ENCODE measurements around the gene NUP160.
"Not testable (repeated sequence)": the region's sequence is repeated elsewhere in the genome, so short reads cannot be mapped to it uniquely, and the experiment has no call there.

NUP160 gene

DNA sequence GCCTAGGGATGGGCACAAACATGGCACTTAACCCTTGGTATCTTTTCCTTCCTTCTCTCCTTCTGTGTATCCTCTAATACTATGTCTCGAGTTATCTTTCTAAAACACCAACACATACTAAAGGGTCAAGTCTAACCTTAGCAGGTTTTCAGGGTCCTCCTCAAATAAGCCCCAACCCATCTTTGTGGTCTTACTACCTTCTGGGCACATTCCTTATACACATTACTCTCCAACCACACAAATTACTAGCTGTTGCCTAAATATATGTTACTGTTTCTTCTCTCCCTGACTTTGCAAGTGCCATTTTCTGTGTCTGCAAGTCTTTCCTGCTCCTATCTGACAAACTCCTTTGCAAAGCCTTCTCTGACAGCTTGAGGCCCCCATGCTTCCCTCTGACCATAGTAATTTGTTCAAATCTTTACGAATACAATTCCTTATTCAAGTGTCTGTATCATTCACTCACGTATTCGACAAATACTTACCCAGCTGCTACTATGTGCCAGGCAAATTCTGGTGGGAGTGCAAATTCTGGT is 15.8 kb upstream of the NUP160 start:
- DNase-seq (ENCODE audit: low read depth): no peak

DNA sequence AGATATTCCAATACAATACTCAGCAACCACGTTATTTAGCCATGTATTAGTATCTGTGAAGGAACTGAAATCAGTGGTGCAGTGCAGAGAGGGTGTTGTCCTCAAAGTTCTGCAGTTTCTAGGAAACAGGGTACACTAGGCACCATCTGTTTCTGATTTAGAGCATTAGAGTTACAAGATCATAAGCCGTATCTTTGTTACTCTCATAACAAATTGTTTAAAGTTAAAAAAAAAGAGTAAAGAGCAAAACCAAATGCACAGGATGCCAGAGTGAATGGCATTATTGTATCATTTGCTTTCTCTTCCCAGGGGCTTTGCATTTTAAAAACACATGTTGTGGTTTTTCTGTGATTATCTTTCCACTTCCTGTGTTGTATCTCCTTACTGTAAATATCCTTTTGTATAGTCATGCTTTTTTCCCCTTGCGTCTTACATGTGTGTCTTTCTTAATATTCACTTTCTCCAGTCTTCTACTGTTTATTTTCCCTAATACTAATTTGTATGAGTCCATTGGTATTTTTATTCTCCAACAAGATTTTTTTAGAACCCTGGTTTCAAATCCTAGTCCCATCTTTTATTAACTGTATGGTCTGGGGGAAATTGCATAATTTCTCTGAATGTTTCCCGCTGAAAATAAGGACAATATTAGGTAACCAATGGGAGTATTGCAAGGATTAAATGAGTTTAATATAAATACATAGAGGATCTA is 15.2 kb upstream of the NUP160 start:
- no peak for DNase-seq (ENCODE audit: low read depth)

DNA sequence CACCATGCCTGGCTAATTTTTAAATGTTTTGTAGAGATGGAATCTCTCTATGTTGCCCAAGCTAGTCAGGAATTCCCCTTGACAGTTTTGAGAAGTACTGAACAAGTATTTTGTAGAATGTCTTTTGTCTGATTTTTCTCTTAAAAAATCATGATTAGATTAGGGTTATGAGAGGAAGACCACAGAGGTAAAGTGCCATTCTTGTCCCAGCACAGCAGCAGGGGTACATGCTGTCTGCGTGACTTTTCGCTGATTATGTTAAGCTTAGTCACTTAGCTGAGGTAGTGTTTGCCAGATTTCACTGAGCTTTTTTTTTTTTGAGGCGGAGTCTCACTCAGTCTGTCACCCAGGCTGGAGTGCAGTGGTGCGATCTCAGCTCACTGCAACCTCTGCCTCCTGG is 13.6 kb upstream of the NUP160 start:
- no peak for DNase-seq (ENCODE audit: low read depth)

DNA sequence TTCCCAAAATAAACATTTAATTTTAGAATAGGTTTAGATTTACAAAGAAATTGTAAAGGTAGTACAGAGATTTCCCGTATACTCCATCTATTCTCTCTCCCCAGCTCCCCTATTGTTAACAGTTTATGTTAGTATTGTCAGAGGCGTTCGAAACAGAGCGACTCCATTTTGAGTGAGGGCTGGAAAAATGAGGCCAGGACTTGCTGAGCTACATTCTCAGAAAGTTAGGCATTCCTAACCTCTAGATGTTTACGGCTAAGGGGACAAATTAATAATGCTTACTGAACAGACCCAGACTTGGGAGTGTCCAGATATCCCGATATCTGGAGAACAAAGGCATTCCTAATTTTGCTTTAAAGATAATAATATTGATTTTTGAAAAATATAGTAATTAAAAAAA is 12.4 kb upstream of the NUP160 start:
- no peak for DNase-seq (ENCODE audit: low read depth)

DNA sequence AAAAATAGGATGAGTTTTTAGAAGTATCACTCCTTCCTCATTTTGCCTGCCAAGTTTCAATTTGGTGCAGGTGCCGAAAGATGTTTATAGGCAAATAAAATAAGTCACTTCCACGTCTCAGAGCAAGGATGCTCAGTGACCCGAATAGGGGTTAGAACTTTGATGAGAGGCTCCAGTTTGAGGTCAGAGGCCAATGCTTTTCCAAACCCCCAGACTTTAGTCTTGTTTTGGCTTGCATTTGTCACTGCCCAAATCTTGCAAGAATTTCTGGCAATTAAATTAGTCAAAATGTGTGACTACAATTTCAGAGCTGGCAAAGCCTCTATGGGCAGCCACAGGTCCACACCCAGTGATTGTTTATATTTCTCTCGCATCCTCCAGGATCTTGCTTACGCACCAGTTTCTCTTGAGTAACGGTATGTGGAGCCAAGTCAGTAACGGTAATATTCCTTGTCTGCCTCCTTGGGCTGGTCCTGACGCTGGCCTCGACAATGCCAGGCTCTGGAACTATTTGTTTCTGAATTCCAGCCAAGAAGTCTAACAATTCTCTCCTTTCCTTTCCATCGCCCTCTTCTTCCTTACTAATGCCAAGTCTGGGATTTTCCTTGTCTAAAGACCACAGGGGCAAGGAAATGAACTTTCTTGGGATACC is 9.9 kb upstream of the NUP160 start:
- DNase-seq (ENCODE audit: low read depth): no peak

DNA sequence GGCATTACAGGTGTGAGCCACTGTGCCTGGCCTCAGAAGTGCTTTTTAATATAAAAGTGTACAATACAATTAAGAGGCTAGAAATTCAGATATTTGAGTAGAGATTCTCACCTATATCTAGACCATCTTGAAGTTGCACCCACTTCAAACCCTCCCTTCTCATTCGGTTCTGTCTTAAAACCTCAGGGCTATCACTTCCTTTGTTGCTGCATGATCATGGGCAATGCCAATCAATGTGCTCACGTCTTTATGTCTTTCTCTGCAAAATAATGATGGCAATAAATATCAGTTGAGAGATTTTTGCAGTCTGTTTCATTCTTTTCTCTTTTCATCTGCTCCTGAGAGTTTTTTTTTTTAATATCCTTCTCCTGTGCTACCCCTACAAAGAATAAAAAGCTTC is 9.3 kb upstream of the NUP160 start:
- DNase-seq (ENCODE audit: low read depth): no peak

DNA sequence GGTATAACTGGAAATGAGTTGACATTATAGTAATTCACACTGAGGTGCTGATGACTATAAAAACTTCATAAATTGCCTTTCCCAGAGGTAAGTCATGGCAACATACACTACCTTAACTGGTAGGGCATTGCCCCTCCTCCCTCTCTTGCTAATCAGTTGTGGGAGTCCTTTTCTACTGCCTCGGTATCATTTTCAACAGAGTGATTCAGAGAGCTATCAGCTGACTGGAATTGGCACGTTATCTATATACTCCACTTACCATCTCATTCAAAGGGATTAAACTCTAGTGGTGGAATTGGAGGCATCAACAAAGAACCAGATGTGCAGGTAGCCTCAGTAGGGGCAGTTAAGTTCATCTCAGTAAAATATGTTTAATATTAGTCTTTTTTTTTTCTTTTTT is 8.0 kb upstream of the NUP160 start:
- DNase-seq (ENCODE audit: low read depth): no peak

DNA sequence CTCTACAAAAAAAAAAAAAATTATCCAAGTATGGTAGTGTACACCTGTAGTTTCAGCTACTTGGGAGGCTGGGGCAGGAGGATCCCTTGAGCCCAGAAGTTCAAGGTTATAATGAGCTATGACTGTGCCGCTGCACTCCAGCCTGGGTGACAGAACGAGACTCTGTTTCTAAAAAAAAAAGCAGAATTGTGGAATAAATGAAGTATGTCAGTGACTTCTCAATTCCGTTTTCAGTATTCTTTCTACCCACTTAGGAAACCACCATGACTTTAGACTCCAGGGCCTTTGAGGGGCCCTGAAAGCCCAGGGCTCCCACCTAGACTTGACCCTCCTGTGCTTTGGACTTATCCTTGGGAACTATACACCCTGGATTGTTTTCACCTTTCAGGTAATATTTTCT is 6.5 kb upstream of the NUP160 start:
- DNase-seq (ENCODE audit: low read depth): no peak

DNA sequence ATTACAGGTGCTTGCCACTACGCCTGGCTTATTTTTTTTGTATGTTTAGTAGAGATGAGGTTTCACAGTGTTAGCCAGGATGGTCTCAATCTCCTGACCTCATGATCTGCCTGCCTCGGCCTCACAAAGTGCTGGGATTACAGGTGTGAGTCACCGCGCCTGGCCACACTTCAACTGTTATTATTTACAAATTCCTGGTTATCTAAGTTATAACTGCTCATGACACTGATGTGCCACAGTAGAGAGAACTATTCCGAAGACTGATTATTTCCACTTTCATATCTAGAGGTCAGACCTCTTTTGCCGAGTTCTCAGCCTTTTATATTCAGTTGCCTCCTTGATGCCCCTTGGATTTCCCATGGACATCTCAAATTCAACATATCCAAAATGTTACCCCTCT is 3.9 kb upstream of the NUP160 start:
- no peak for DNase-seq (ENCODE audit: low read depth)

DNA sequence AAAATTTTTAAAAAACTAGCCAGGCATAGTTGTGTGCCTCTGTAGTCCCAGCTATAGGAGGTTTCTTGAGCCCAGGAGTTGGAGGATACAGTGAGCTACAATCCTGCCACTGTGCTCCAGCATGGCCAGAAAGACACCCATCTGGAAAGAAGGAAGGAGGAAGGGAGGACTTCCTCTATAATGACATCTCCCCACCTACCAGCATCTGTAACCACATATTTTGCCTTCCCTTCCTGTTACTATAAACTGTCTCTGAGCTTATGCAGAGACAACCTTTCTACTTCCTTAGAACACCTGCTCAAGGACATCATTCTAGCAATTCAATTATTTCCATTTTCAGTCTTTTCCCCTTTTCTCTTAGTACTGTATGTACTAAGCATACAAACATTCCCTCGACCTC is 2.2 kb upstream of the NUP160 start:
- no peak for DNase-seq (ENCODE audit: low read depth)

DNA sequence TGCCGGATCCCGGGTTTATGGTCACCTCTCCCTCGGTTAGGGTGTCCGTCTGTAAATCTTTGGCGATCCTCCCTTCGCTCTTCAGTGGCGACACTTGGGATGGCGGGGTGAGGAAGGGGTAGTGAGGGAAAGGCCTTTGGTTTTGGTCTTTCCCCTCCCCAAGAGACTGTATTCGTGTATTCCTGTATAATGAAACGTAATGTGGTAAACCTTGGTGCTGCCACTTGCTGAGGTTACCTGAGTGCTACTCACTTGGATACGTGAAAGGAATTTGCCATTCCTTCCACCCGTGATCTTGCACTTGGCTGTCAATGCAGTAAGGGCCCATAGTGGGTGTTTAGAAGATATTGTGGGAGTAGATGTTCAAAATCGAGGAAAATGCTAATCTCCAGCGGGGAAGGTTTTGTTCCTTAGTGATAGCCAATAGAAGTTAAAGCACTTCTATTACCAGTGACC is 578 bp upstream of the NUP160 start:
- no peak for DNase-seq (ENCODE audit: low read depth)

DNA sequence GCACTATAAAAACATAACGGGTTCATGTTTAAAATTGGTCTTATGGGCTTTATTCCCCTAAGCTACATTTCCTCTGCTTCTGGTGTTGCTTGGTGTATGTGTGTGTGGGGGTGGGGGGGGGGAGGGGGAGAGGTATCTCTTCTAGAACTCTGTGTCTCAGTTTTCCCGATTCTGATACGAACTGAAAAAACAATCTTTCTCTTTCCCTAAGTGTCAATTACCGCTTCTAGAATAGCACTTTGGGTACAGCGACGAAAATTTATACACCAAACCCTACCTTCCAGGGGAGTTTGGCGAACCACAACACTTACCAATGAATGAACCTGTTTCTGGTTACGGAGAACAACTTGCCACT is 636 bp downstream of the NUP160 start:
- no peak for DNase-seq (ENCODE audit: low read depth)

DNA sequence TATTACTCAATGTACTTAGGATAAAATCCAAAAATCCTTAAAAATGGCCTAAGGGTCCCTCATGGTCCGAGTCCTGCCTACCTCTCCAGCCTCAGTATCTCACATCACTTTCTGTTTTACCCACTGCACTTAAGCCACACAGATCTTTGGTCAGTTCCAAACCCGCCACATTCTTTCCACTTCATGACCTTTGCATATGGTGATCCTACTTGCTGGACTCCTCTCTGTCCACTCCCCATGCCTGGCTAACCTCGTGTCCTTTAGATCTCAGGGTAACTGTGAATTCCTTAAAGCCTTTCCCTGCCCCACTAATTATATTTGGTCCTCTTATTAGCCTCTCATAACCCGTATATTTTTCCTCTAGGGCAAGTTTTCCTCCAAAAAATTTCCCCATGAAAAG is 1.2 kb downstream of the NUP160 start:
- no peak for DNase-seq (ENCODE audit: low read depth)

DNA sequence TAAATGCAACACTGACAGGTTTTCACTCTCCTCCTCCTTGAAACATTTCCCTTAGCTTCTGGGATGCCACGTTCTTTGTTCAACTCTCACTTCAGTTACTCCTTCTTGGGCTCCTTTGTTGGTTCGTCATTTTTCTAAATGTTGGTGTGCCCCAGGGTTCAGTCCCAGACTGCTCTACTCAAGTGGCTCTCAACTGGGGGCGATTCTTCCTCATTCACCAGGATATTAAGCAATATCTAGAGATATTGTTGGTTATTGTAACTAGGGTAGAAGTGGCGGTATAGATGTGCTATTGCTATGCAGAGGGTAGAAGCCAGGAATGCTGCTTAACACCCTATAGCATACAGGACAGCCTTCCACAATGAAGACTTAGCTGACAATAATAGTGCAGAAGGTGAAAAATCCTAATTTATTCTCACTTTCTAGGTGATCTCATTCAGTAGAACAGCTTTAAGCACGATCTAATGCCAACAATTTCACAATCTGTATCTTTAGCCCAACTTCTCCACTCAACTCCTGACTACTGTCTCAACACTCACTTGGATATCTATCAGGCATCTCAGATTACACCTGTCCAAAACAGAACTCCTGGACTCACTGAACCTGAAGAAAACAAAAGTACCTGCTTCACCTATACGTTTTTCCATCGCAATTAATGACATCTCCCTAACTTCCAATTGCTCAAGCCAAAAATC is 4.6 kb downstream of the NUP160 start:
- DNase-seq (ENCODE audit: low read depth): no peak

DNA sequence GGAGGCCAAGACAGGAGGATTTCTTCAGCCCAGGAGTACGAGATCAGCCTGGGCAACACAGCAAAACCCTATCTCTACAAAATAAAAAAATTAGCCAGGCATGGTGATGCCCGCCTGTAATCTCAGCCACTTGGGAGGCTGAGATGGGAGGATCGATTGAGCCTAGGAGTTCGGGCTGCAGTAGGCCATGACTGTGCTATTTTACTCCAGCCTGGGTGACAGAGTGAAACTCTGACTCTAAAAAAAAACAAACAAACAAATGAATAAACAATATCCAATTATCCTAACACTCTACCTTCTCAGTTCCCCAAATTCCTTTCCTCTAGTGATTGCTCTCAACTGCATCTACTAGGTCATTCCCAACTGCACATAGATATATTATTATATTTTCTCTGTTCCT is 5.4 kb downstream of the NUP160 start:
- DNase-seq (ENCODE audit: low read depth): no peak

DNA sequence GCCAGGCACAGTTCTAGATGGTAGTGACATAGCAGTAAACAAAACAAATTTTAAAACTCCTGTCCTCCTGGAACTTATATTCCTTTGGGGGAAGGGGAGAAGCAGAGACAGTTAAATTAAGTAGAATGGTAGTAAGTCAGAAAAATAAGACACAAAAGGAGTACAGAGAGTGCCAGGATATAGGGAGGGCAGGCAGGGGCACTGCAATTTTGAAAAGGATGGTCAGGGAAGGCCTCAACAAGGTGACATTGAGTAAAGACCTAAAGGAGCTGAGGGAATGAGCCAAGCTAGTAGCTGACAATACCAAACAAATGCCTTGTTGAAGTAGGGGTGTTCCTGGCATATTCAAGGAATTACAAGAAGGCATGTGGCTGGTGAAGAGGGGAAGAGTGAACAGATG is 10.2 kb downstream of the NUP160 start:
- DNase-seq (ENCODE audit: low read depth): no peak

DNA sequence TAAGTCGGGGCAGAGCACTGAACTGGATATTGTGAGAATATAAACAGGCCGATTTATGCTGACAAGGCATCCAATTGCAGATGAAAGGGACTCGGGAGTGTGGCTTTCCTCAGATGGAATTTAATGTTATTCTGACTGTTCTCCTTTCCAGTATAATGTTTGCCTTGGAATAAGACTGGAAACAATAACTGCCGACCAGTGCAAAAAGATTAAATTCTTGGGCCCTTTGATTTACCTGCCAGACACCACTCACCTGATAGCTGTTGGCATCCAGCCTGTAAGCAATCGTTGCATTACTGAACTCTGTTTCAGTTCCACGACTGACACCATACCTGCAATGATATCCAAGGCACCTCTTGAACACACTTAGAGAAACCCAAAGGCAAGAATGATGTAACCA is 10.9 kb downstream of the NUP160 start:
- no peak for DNase-seq (ENCODE audit: low read depth)

DNA sequence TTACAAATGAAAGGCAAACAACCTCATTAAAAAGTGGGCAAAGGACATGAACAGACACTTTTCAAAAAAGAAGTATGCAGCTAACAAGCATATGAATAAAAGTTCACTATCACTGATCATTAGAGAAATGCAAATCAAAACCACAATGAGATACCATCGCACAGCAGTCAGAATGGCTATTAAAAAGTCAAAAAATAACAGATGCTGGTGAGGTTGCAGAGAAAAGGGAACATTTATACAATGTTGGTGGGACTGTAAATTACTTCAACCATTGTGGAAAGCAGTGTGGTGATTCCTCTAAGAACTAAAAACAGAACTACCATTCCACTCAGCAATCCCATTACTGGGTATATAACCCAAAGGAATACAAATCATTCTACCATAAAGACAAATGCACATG is 18.1 kb downstream of the NUP160 start:
- DNase-seq (ENCODE audit: low read depth): not testable (repeated sequence)

DNA sequence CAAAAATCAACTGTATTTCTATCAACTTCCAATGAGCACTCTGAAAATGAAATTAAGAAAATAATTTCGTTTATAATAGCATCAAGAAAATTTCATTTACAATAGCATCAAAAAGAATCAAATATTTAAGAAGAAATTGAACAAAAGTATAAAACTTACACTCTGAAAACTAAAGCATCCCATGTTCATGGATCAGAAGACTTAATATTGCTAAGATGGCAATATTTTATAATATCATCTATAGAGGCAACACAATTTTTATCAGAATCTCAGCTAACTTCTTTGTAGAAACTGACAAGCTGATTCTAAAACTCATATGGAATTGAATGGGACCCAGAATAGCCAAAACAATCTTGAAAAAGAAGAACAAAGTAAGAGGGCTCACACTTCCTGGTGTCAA is 19.9 kb downstream of the NUP160 start:
- no peak for DNase-seq (ENCODE audit: low read depth)

DNA sequence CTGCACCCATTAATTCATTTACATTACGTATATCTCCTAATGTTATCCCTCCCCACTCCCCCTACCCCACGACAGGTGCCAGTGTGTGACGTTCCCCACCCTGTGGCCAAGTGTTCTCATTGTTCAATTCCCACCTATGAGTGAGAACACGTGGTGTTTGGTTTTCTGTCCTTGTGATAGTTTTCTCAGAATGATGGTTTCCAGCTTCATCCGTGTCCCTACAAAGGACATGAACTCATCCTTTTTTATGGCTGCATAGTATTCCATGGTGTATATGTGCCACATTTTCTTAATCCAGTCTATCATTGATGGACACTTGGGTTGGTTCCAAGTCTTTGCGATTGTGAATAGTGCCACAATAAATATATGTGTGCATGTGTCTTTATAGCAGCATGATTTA is 25.5 kb downstream of the NUP160 start:
- DNase-seq (ENCODE audit: low read depth): not testable (repeated sequence)

DNA sequence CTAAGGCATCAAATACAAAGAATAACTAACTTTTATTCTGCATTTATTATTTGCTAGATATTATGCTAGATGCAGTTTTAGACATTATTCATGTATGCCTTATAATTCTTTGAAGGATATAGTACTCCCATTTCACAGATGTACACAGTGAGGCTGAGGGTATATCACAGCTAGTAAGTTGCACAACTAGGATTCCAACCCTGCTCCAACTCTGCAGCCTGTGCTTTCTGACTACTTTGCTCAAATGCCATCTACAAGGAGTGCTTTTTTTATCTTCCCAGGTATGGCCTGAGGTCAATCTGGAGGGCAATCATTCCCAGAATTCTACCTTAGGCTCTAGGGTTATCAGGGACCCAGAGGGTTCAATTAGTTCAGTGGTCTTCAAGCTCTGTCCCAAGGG is 28.4 kb downstream of the NUP160 start:
- no peak for DNase-seq (ENCODE audit: low read depth)

DNA sequence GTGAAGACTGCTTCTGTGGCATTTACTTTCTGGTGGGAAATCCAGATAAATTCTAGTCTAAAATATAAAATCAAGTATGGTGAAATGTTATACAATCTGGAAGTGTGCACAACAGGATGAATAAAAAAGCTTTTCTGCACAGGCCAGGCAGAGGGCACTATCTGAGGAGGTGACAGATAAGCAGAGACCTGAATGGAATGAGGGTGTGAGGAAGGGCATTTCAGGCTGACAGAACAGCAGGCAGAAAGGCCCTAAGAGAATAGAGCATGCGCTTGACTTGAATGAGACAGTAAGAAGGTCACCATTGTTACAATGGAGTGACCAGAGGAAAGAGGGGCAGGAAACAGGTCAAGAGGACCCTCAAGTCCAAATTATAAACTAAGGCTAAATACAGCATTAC is 47.4 kb downstream of the NUP160 start:
- DNase-seq (ENCODE audit: low read depth): no peak

DNA sequence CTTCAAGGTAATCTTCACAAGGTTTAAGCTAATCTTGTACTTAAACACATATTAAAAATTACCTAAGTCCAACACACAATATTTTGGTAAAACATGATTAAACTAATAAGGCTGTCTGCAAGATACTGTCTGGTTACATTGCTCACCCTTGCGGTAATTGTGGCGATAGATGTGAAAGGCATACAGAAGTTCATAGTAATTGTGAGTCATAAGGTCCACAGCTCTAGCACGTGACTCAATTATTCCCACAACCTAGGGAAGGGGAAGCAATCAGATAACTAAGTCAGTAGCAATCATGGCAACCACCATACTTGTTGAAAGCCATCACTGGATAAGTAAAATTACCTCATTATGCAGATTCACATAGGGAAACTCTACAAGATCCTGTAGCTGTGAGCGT is 50.5 kb downstream of the NUP160 start:
- DNase-seq (ENCODE audit: low read depth): peak; percentile 28

All from stimulated activated CD8-positive, alpha-beta memory T cell treated with anti-CD3 and anti-CD28 coated beads, Interleukin-4, amount 100 ng/mL, for 24 hours (primary cell).